H1 (cell line): ENCODE measurements around the gene GLIPR2.

Source experiments
- ATF2 ChIP-seq: IDR thresholded peaks from 2 replicates; pipeline ENCODE4 v1.6.1; 2012; ENCODE audit warnings: low read length, inconsistent platforms
- CTCF ChIP-seq, 3 experiments: IDR thresholded peaks; 1 replicate in 2 of 3; 2 replicates in 1 of 3; pipeline versions ENCODE4 v1.5.1 to v1.6.1; 2011; ENCODE audit warnings: low read length in 3 of 3, mild to moderate bottlenecking in 3 of 3, inconsistent platforms in 2 of 3, low read depth in 1 of 3, moderate library complexity in 1 of 3; ENCODE audit not compliant: insufficient read depth in 1 of 3; ENCODE audit errors: control extremely low read depth in 1 of 3
- EZH2 ChIP-seq: fragments of 200-600 bp; sonication (generic); IDR thresholded peaks from 2 replicates; pipeline ENCODE4 v1.7.1; 2012; ENCODE audit warnings: low read depth, mild to moderate bottlenecking, moderate library complexity, low read length, inconsistent platforms; ENCODE audit not compliant: severe bottlenecking
- MAX ChIP-seq: IDR thresholded peaks from 2 replicates; pipeline ENCODE4 v1.6.1; 2012; ENCODE audit warnings: inconsistent platforms
- POLR2AphosphoS5 ChIP-seq: IDR thresholded peaks from 2 replicates; pipeline ENCODE4 v1.6.1; 2011; ENCODE audit warnings: low read depth, low read length
- RFX5 ChIP-seq: IDR thresholded peaks from 2 replicates; pipeline ENCODE4 v1.6.1; 2011; ENCODE audit warnings: low read depth, low read length, improper control_type of control experiment, borderline replicate concordance
- SIN3A ChIP-seq, 2 experiments: IDR thresholded peaks in 1 of 2; conservative IDR thresholded peaks in 1 of 2; 2 replicates each; pipeline ENCODE4 v1.6.1; 2011 to 2012; ENCODE audit warnings: low read length in 2 of 2, improper control_type of control experiment in 1 of 2, low read depth in 1 of 2, mild to moderate bottlenecking in 1 of 2
- TAF1 ChIP-seq: IDR thresholded peaks from 2 replicates; pipeline ENCODE4 v1.6.1; 2011; ENCODE audit warnings: mild to moderate bottlenecking, low read depth, low read length
- ZNF274 ChIP-seq: IDR thresholded peaks from 2 replicates; pipeline ENCODE4 v1.7.0; 2012; ENCODE audit warnings: low read length, borderline replicate concordance; ENCODE audit errors: extremely low read depth

- no peak for TF ChIP-seq CTCF (IDR thresholded peaks at IDR 0.05; ENCODE audit: control extremely low read depth in 1 of 3, insufficient read depth in 1 of 3, low read depth in 1 of 3, low read length in 3 of 3)
- no peak for TF ChIP-seq ZNF274
- TF ChIP-seq POLR2AphosphoS5 = no peak
- TF ChIP-seq TAF1 = no peak
- no peak for TF ChIP-seq EZH2
- TF ChIP-seq MAX = no peak
- no peak for TF ChIP-seq ATF2
- no peak for TF ChIP-seq SIN3A (conservative IDR thresholded peaks at IDR 0.05 in 1 of 2, IDR thresholded peaks at IDR 0.05 in 1 of 2; ENCODE audit: low read depth in 1 of 2, low read length in 2 of 2)
- TF ChIP-seq RFX5 = no peak
Observed at GRCh38 chr9:36154331-36154952, 17.9 kb downstream of the GLIPR2 start.
